GM18858 (cell line): ENCODE results near the gene SDCBP2.

Experiments
- ATAC-seq: cut with Tn5 transposase; IDR thresholded peaks from one replicate; pipeline ENCODE4 v1.9.1; 2021; ENCODE audit not compliant: unreplicated experiment

SDCBP2 gene, protein sequence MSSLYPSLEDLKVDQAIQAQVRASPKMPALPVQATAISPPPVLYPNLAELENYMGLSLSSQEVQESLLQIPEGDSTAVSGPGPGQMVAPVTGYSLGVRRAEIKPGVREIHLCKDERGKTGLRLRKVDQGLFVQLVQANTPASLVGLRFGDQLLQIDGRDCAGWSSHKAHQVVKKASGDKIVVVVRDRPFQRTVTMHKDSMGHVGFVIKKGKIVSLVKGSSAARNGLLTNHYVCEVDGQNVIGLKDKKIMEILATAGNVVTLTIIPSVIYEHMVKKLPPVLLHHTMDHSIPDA

DNA sequence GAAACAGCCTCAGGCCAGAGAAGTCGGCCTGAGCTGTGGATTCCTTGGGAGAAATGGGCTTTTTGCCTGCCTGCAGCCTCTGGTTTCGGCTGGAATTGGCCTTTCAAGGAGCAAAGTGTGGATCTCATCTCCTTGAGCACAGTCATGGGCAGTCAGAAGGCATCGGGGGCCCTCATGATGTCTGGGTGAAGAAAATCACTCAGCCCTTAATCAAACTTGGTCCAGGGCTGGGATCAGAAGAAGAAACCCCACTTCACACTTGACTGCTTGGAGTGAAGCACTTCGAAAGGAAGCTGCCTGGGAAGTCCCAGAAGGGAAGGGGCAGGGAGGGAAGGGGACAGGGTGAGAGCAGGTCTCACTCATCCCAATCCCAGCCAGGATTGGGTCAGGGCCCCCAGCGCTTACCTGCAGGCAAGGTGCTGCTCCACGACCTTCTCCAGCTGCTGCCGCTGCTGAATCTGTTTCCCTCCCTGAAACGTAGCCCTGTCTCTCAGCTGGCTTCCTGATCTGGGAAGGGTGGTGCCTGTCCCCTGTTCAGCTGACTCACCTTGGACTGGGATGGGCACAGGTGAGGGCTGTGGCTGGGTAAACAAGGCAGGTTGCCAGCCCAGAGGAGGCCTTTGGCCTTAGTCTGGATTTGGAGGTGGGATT is at the start of gene SDCBP2:
Gene SDCBP2 (minus strand): TSS at position 460 of the 651 bp plus-strand sequence. CDS start 8,723 bp downstream, outside the sequence.
- no peak for ATAC-seq

DNA sequence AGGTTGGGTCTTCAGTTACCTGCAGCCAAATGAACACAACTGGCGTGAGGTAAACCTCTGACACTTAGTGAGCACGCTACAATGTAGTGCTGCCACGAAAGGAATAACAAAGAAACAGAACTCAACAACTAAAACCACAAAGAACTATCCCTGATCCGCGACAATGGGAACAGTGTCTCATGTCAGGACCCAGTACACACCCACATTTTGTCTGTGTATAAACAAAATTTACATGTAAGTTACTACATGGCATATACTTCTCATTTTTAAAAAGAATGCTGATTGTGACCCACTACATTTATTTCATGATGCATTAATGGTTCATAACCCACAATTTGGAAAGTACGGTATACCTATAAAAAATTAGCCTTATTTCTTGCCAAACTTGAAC is 49.8 kb upstream of the SDCBP2 start:
- no peak for ATAC-seq

DNA sequence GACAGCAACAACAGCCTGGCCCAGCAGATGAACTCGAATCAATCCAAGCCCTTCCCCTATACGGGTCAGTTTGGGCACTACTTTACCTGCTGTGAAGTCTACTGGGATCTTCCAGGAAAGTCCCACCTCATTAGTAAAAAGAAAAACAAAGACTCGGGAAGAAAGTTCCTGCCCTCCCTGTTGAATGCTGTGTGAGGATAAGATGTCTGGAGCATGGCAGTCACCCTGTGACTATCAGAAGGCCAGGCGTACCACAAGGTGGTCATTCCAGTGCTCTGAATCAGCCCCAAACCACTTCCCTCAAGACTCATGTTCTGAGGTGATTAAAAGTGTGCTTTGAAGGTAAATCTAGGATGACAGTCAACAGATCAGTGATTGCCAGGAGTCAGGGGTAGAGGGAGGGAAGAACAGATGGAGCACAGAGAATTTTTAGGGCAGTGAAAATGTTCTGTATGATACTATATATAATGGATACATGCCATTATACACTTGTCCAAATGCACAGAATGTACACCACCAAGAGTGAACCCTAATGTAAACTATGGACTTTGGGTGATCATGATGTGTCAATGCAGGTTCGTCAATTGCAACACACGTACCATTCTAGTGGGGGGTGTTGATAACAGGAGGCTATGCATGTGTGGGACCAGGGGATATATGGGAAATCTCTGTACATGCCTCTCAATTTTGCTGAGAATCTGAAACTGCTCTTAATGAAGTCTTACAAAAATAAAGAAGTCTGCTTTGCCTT is 49.2 kb upstream of the SDCBP2 start:
- ATAC-seq = no peak

DNA sequence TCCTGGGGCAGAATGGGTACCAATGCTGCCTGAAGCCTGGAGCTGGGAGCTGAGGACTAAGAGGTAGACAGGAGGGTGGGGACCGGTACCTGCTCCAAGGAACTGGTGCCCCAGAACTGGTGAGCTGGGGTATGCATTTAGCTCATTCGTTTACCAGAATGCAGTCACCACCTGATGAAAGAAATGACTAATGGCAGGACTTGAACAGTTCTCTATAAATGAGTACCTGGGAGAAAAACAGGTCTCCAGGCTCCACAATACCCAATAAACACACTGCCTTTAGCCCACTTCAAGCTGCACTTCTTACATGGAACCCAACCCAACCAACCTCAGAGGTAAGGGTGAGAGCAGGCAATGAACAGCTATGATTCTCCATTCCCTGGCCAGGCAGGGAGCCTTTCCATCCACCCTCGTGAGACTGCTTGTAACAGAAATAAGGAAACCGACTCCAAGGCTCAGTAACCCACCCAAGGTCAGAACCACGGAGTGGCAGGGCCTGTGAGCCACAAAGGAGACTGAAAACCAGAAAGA is 48.5 kb upstream of the SDCBP2 start:
- no peak for ATAC-seq

DNA sequence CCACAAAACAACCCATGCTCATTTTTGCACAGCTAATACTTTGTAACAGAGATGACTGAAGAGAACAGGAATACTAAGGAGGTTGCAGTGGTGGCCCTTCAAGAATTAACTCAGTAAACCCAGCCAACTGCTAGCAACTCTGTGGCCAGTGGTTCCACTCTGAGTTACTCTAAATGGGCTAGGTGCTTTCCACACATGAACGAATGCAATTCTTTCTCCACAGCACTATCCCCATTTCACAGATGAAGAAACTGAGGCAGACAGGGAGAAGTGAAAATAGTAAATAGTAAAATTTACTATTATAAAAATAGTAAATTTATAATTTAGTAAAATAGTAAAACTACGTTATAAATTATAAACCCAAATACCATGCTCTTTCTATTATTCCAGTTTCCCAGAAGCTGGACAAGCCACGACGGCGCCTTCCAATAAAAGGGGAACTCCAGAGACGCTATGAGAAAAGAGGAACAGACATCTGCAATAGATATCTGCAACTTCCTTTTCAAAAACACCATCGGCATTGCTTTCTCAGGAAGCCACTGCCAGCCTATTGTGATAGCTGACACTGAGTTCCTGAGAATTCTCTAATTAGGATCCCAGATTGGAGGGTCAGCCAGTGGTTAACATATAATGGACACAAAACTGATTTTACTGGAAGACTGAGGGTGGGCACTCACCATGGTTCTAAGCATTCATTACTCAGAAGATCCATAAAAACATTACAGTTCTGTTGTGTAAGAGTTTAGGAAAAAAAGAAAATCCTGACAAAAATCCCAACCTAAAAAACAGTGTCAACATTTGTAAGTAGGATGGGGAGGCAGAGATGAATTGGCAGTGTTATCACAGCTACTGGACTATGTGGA is 47.7 kb upstream of the SDCBP2 start:
- ATAC-seq = no peak

DNA sequence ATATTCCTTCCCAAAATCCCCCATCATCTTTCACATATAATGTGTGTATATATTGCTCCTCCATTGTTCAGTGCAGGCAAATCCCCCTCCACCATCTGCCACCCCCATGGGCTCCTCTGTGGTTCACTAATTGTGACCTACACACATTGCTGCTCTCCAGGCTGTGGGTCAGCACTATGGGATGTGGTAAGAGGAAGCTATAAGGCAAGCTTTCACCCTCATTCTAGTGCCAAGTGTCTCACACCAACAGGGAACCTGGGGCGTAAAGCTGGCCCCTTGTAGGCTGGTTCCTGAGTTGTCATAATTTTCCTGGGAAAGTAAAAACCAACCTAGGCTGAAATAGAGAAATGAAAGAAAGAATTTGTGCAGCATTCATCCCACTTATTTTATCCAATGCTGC is 47.1 kb upstream of the SDCBP2 start:
- no peak for ATAC-seq

DNA sequence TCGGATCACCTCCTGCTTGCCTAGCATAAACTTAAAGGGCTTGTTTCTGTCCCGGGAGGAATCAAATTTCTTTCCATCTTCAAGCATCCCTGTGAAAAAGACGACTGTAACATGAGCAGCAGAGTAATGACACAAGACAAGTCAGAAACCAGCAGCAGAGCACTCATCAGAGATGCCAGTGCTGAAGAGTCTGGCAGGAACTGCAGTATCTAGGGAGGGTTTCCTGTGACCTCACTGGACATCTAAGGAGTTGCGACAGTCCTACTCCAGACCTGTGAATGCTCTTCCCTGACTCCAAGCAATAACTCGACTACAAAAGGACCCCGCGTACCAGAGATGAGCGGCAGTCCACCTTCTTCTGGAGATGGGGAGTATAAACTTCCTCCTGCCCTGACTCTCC is 46.6 kb upstream of the SDCBP2 start:
- no peak for ATAC-seq

DNA sequence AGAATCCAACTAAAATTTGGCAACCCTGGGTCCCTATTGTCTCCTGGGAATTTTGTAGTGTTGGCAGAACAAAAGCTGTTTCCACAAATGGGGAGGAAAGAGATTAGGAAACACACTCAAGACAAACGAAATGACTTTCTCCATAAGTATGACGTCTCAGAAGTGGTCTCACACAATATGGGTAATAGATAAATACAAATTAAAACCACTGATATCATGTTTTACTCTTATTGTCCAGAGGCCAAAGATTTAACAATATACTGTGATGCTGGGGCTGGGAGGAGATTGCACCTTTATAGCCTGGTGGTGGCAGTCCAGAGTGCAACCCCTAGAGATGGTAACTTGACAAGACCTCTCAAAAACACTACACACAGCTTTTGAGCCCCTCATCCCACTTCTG is 45.3 kb upstream of the SDCBP2 start:
- ATAC-seq = no peak

DNA sequence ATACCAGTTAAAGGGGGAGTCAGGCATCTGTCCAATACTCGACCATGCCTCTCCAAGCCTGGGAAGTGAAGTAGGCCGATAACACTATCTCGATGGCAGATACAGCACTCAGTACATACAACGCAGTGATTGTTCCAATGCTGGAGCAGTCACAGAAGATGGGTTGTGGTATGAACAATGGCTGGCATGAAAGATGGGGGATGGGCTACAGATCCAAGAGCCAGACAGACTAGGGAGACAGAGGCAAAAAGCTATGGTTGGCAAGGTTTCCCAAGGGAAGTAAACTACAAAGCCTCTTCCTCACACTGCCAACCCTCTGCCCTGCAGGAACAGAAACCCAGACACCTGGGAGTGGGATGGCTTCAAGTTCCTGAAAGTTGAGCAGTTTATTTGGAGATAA is 44.7 kb upstream of the SDCBP2 start:
- ATAC-seq = no peak

DNA sequence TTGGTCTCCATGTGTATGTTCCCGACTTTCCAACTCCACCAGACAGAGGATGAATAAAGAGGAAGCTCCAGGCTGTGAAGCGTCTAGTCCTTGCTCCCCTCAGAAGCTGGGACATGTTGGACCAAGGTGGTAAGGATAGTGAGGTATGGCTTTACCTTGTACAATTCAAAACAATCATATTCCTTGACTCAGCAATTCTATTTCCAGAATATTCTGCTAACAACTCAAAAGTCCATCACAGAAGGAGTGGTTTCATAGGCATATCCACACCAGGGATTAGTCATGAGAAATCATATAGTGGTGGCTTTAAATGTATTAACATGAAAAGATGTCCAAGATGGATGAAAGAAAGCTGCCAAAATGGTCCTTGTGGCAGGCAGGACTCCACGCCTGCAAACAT is 44.1 kb upstream of the SDCBP2 start:
- no peak for ATAC-seq

DNA sequence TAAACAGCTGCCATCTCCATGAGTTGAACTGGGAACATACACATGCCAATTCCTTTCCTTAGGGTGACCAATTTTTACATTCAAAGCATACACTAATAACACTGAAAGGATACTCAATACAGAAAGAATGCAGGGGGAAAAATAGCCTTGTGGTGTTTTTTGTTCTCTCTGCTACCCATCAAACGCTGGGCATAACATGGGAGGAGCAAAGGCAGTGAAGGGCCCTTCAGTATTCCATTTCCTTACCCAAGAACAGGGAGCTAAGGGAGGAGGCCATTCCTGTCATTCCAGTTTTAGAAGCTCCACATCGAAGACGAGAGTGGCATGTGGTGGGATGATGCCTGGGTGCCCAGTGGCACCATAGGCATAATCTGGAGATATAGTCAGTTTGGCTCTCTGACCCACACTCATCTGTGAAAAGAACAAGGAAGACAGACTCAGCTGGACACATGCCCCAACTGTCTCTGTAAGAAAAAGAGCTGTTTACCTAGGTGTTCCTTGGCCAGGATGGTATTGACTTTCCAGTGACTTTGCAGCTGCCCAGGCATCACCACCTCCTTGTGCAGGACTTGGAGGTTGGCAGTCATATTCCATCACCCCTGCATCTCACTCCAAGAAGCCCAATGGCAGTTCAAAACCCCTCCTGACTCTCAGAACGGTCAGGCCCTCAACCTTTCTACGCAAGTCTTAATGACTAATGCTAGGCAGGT is 43.0 kb upstream of the SDCBP2 start:
- no peak for ATAC-seq

DNA sequence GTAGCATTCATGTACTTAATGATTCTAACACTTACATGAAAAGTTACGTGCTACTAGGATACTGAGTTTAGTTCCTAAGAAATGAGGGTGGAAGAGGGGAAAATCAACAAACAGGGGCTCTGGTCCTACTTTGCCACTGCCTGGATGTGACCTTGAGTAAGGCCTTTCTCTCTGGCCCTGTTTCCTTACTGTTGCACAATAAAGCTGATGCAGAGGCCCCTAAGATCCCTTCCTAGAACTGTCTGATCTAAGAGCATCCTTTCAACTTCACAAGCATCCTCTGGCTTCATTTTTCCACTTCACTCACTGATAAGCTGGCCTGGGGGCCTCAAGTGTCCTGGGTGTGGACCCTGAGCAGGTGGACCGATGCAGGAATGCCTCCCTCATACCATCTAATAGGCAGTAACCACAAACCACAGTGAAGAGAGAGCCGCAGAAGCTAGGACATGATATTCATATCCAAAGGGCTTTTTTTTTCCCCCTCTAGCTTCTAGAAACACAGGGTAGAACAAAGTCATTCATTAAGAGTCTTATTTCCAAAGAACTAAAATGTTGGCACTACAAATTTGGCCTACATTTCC is 42.4 kb upstream of the SDCBP2 start:
- ATAC-seq = no peak

DNA sequence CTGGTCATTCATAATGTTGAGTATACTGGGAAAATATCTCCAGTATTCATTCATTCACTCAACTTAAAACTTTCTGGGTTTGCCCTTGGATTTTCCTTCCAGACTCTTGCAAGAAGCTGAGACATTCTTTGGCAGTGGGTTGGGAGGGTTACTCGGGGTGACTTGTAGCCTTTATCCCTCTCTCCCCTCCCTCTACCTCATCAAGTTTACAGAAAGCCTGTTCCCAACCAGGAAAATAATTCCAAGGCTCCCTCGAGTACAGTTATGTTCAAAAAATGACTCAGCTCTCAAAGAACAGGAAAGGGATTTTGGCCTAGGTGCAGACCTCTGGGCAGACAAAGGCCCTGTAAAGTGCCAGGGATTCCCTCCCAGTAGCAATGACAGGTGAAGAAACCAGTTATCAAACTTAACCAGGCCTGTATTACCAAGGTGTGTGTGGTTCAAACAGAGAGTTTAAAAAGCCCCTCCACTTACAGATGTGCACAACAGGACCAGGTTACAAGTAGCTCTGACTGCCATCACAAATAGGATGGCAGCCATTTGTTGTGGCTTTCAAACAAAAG is 41.7 kb upstream of the SDCBP2 start:
- ATAC-seq = no peak

DNA sequence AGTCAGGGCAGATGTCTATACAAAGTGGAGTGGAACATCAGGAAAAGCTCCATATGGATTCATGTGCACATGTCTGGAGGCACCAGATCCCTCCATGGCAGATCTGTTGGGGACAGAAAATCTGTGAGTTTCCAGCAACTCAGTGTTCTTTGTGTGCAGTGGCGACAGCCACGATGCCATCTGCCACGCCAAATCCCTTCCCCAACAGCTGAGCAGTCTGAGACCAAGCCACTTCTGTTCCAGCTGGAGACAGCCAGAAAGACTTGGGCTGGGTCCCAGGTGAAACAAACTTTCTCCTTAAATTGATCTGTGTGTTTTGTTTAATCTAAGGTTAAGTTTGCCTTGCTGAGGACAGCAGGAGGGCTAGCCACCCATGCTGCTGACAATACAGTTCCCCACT is 41.0 kb upstream of the SDCBP2 start:
- ATAC-seq = no peak

DNA sequence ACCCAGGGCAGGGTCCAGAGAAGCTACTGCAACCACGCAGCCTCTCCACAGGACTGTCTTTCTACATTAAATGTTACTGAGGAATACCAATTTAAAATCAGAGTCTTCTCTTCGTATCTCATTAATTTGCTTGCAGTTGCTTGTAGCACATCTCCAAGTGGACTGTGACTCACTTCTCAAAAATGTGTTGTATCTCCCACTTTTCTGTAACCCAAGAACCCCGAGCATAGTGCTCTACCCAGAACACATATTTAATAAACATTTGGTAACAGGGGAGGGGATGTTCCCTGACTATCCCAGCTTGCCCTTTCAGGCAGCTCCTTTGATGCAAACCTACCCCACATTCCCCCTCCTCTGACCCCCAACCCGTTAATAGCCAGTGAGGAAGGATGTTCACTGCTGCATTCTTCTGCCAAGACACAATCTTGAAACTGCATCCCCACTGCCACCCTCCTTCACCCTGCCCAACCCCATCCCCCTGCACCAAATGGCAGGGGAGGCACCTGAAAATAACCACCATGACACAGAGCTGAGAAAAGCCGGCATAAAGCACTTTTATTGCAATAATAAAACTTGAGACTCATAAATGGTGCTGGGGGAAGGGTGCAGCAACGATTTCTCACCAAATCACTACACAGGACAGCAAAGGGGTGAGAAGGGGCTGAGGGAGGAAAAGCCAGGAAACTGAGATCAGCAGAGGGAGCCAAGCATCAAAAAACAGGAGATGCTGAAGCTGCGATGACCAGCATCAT is 39.7 kb upstream of the SDCBP2 start:
- no peak for ATAC-seq

DNA sequence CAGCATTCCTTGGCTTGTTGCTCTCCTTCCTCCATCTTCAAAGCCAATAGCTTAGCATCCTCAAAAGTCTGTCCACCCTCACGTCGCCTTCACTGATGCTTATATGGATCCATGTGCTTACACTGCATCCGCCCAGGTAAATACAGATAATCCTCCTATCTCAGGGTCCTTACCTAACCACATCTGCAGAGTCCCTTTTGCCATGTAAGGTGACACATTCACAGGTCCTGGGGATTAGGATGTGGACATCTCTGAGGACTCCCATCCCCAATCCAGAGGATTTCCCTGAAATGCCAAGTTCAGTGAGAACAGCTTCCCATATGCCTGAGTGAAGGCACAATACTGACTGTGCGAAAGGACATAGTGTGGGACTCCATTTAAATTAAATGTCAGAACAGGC is 38.5 kb upstream of the SDCBP2 start:
- no peak for ATAC-seq

DNA sequence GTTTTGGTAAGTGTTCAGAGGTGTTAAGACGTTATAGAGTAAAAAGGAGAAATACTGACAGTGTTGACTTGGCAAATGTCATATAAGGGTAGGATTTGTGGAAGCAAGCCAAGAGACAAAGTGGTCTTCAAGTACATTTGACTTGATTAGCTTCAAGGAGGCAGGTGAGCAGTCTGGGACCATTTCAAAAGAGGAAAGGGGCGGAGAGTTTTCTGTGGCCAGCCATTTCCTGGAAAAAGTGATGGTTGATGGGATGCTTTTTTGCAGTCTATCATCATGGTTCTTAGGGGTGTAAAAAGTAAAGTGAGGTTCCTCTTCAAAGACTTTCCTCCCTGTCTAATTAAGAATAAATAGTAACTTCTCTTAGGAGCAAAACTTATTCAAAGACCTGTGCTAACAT is 35.2 kb upstream of the SDCBP2 start:
- no peak for ATAC-seq

DNA sequence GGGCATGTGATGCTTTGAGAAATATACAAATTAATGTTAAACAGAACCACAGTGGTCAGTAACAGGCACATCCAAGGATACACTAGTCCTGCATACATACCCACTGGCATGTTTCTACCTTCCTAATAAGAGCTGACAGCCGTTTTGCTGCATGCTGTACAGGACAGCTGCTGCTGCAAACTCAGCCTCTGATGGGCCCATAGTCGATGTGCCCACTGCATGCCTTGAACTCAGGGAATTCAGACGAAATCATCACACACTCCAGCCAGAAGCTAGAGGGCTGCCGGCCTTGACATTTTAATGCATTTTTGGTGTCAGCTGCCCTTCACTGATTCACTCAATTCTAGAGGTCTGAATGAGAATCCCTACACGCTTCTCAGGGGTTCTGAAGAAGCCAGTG is 34.6 kb upstream of the SDCBP2 start:
- no peak for ATAC-seq

DNA sequence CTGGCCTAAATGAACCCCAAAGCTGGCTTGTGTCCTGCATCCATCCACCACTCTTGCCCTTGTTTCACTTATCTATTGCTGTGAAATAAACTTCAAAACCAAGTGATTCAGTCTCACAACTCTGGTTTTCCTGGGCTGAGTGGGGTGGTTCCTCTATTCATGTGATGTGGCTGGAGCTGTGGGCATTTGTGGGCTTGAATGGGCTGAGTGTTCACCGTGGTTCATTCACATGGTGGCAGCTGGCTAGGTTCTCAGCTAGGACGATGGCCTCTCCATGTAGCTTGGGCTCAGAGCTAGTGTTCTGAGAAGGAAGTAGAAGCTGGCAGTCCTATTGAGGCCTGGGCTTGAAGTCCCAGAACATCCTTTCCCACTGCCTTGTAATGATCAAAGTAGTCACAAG is 33.5 kb upstream of the SDCBP2 start:
- no peak for ATAC-seq
